Immature natural killer cell (primary cell): ENCODE measurements around the gene SNX7. TPM values are rescaled to one million over a fixed set of nuclear protein-coding genes. Genes with fewer than 3 reads are reported as not detected.

Experiments used
- DNase-seq, 3 donors: peaks; one replicate each; pipeline ENCODE4 v3.0.0; 2022; ENCODE audit warnings: mixed read lengths in 1 of 3
- H3K27ac Mint-ChIP-seq, 6 donors: one replicate each; pipeline ENCODE4 v1.8.0; 2020; ENCODE audit warnings: mixed read lengths in 6 of 6, mild to moderate bottlenecking in 5 of 6, inconsistent platforms in 4 of 6, moderate library complexity in 3 of 6
- H3K27me3 Mint-ChIP-seq, 3 donors: one replicate each; pipeline ENCODE4 v1.8.0; 2020 to 2021; ENCODE audit warnings: low read depth in 3 of 3, mild to moderate bottlenecking in 3 of 3, mixed read lengths in 3 of 3, moderate library complexity in 3 of 3, inconsistent platforms in 1 of 3
- H3K36me3 Mint-ChIP-seq, 3 donors: one replicate each; pipeline ENCODE4 v1.8.0; 2020; ENCODE audit warnings: mixed read lengths in 3 of 3, inconsistent platforms in 2 of 3, mild to moderate bottlenecking in 2 of 3
- H3K4me1 Mint-ChIP-seq, 2 donors: one replicate each; pipeline ENCODE4 v1.8.0; 2020; ENCODE audit warnings: inconsistent platforms in 2 of 2, mild to moderate bottlenecking in 2 of 2, mixed read lengths in 2 of 2, moderate library complexity in 1 of 2
- H3K4me3 Mint-ChIP-seq, 5 donors: one replicate each; pipeline ENCODE4 v1.8.0; 2020; ENCODE audit warnings: mild to moderate bottlenecking in 5 of 5, mixed read lengths in 5 of 5, inconsistent platforms in 3 of 5, moderate library complexity in 3 of 5
- H3K9me3 Mint-ChIP-seq, 6 donors: one replicate each; pipeline ENCODE4 v1.8.0; 2020; ENCODE audit warnings: mild to moderate bottlenecking in 6 of 6, mixed read lengths in 6 of 6, inconsistent platforms in 4 of 6, moderate library complexity in 3 of 6
- polyA plus RNA-seq, 3 donors: library from polyadenylated mRNA; unstranded; fragments of 300-500 nt; fragmentation: Illumina TruSeq; gene quantifications; one replicate each; pipeline ENCODE4 v1.2.3, GENCODE V29; 2021

SNX7 gene
- polyA plus RNA-seq, 3 donors from 2014 or later, result not detected

GRCh38 chr1:98761219-98761865 lies 99.8 kb downstream of the SNX7 start:
- Mint-ChIP-seq H3K27ac (no peak overlapping the region), H3K9me3 (peaks cover 0 to 8% (median 0%) of the 10 kb centered on the region in 6 donors), H3K36me3 (no peaks in the 10 kb centered on the region), H3K4me3 (no peak overlapping the region), H3K27me3 (peaks cover 0 to 3% (median 0%) of the 10 kb centered on the region in 3 donors), H3K4me1 (no peaks in the 10 kb centered on the region)
- DNase-seq, result no peak

GRCh38 chr1:98763488-98764150 lies 102.1 kb downstream of the SNX7 start:
- no peak overlapping the region for H3K4me3 Mint-ChIP-seq
- DNase-seq, result no peak
- no peak overlapping the region for H3K27ac Mint-ChIP-seq
- H3K4me1 Mint-ChIP-seq, result no peaks in the 10 kb centered on the region
- no peaks in the 10 kb centered on the region for H3K27me3 Mint-ChIP-seq
- H3K36me3 Mint-ChIP-seq, result no peaks in the 10 kb centered on the region
- no peaks in the 10 kb centered on the region for H3K9me3 Mint-ChIP-seq

DNA sequence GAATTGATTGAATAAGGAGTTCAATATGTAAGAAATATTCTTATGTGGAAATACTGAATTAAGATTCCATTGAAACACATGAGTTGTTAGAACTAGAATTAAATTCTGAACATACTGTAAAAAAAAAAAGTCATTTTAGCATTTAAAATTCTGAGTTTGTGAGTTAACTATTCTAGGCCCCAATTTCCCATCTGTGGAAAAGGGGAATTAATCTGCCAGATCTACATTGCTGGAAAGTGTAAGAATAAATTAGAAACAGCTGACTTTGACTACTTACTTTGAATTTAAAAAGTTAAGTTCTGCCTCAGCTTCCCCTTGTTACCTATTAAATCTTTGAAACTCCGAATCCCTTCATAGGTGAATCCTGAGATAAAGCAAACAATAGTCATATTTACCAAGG lies 103.0 kb downstream of the SNX7 start:
- no peaks in the 10 kb centered on the region for H3K9me3 Mint-ChIP-seq
- no peak overlapping the region for H3K4me3 Mint-ChIP-seq
- no peak overlapping the region for H3K27ac Mint-ChIP-seq
- H3K27me3 Mint-ChIP-seq, result no peaks in the 10 kb centered on the region
- no peaks in the 10 kb centered on the region for H3K4me1 Mint-ChIP-seq
- no peaks in the 10 kb centered on the region for H3K36me3 Mint-ChIP-seq
- no peak for DNase-seq

DNA sequence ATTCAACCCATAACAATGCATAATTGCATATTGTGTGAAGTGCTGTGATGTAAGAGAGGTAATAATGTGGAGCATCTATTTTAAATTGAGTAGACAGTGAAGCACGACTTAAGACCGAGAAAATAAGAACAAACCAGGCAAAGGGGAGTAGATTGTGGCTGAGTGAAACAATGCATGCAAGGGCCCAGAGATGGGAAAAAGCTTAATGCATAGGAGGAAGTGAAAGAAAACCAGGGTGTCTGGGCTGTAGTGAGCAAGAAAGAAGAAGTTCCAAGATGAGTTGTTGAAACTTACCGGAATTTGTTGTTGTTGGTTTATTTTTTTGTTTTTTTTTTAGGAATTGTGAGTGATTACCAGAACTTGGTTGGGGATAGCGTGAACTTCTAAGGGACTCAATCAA lies 104.7 kb downstream of the SNX7 start:
- Mint-ChIP-seq H3K4me1 (no peaks in the 10 kb centered on the region), H3K9me3 (no peaks in the 10 kb centered on the region), H3K27ac (no peak overlapping the region), H3K27me3 (peaks cover 0 to 2% (median 0%) of the 10 kb centered on the region in 3 donors), H3K36me3 (no peaks in the 10 kb centered on the region), H3K4me3 (no peak overlapping the region)
- no peak for DNase-seq

GRCh38 chr1:98769162-98769561 lies 107.6 kb downstream of the SNX7 start:
- H3K9me3 Mint-ChIP-seq, result peaks cover 0 to 2% (median under 1%) of the 10 kb centered on the region in 6 donors
- H3K36me3 Mint-ChIP-seq, result no peaks in the 10 kb centered on the region
- H3K27ac Mint-ChIP-seq, result no peak overlapping the region
- H3K27me3 Mint-ChIP-seq, result peaks cover 0 to 2% (median 0%) of the 10 kb centered on the region in 3 donors
- no peak for DNase-seq
- H3K4me1 Mint-ChIP-seq, result no peaks in the 10 kb centered on the region
- no peak overlapping the region for H3K4me3 Mint-ChIP-seq

DNA sequence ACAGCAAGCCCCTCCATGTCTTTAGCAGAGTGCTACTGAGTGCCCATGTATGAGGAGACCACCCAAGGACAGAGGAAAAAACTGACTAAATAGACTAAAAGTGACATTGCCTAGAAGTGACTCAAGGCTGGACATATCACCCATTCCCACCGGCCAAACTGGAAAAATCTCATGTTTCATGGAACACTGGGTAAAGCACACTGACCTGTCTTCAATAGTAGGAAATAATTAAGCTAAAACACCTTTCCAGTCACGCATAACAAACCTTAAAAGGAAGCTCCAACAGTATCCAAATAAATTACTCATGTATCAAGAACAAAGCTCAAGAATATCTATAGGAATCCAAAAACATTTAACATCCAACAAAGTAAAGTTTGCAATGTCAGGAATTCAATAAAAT lies 120.4 kb downstream of the SNX7 start:
- no peaks in the 10 kb centered on the region for H3K4me1 Mint-ChIP-seq
- no peaks in the 10 kb centered on the region for H3K36me3 Mint-ChIP-seq
- peaks cover 0 to 11% (median 4%) of the 10 kb centered on the region in 6 donors for H3K9me3 Mint-ChIP-seq
- no peak overlapping the region for H3K4me3 Mint-ChIP-seq
- no peak for DNase-seq
- H3K27ac Mint-ChIP-seq, result no peak overlapping the region
- H3K27me3 Mint-ChIP-seq, result peaks cover 2 to 5% (median 3%) of the 10 kb centered on the region in 3 donors

GRCh38 chr1:98783821-98784220 lies 122.3 kb downstream of the SNX7 start:
- no peak for DNase-seq
- H3K4me3 Mint-ChIP-seq, result no peak overlapping the region
- H3K27me3 Mint-ChIP-seq, result peaks cover under 1 to 5% (median 3%) of the 10 kb centered on the region in 3 donors
- no peaks in the 10 kb centered on the region for H3K4me1 Mint-ChIP-seq
- H3K36me3 Mint-ChIP-seq, result no peaks in the 10 kb centered on the region
- no peak overlapping the region for H3K27ac Mint-ChIP-seq
- peaks cover 0 to 11% (median 5%) of the 10 kb centered on the region in 6 donors for H3K9me3 Mint-ChIP-seq

DNA sequence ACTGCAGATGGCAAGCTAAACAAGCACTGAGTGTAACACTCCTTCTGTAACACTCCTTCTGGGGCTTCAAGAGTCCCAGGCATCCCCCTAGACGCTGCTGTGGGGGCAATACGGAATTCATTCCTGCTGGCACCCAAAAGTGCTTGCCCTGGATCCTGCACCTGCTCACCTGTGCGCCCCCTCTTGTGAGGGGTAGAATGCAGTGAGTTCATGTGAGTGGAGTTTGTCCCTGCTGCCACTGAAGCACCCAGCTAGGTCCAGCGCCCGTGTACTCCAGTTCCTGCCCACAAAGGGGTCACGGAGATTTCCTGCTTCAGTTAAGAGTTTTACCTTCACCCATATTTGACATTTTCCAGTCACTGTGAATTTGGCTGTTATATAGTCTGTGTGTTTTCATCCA lies 130.0 kb downstream of the SNX7 start:
- peaks cover 0 to 5% of the 10 kb centered on the region in 2 donors for H3K4me1 Mint-ChIP-seq
- no peak overlapping the region for H3K27ac Mint-ChIP-seq
- no peak for DNase-seq
- no peak overlapping the region for H3K4me3 Mint-ChIP-seq
- peaks cover 0 to 5% (median 1%) of the 10 kb centered on the region in 6 donors for H3K9me3 Mint-ChIP-seq
- peaks cover 0 to 2% (median 0%) of the 10 kb centered on the region in 3 donors for H3K27me3 Mint-ChIP-seq
- H3K36me3 Mint-ChIP-seq, result no peaks in the 10 kb centered on the region

- Mint-ChIP-seq H3K4me1 (peaks cover 0 to 10% of the 10 kb centered on the region in 2 donors), H3K9me3 (peaks cover 0 to 2% (median 0%) of the 10 kb centered on the region in 6 donors), H3K36me3 (no peaks in the 10 kb centered on the region), H3K27me3 (peaks cover 0 to 2% (median 0%) of the 10 kb centered on the region in 3 donors), H3K27ac (no peak overlapping the region), H3K4me3 (no peak overlapping the region)
- DNase-seq, result no peak
Observed at GRCh38 chr1:98792123-98792522, 130.6 kb downstream of the SNX7 start.

DNA sequence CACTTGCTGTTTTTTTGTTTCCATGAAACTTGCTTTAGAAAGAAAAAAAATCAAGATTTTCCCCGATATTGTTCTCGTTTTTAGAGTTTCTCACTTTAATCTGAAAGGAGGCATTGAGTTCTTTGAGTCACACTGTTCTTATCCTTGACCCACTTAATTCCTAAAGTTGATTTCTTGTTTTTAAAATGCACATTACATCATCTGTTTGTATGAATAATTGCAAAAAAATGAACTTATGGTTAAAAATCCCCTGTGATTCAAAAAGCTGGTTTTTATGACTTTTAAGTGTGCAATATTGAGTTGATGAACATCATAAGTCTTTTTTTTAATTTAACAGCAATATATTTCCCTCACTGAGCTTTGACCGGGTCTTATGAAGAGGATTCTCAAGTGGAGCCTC lies 131.6 kb downstream of the SNX7 start:
- no peak for DNase-seq
- H3K9me3 Mint-ChIP-seq, result no peaks in the 10 kb centered on the region
- no peak overlapping the region for H3K27ac Mint-ChIP-seq
- no peaks in the 10 kb centered on the region for H3K36me3 Mint-ChIP-seq
- peaks cover 0 to 19% of the 10 kb centered on the region in 2 donors for H3K4me1 Mint-ChIP-seq
- H3K27me3 Mint-ChIP-seq, result peaks cover 0 to 2% (median 0%) of the 10 kb centered on the region in 3 donors
- no peak overlapping the region for H3K4me3 Mint-ChIP-seq

- Mint-ChIP-seq H3K36me3 (no peaks in the 10 kb centered on the region), H3K4me3 (no peak overlapping the region), H3K27me3 (peaks cover 0 to 2% (median 2%) of the 10 kb centered on the region in 3 donors), H3K27ac (no peak overlapping the region), H3K4me1 (peaks cover 2 to 19% of the 10 kb centered on the region in 2 donors), H3K9me3 (no peaks in the 10 kb centered on the region)
- peak; percentile 27 to 48 (median 47) for DNase-seq
Observed at GRCh38 chr1:98794196-98794886, 132.8 kb downstream of the SNX7 start.

DNA sequence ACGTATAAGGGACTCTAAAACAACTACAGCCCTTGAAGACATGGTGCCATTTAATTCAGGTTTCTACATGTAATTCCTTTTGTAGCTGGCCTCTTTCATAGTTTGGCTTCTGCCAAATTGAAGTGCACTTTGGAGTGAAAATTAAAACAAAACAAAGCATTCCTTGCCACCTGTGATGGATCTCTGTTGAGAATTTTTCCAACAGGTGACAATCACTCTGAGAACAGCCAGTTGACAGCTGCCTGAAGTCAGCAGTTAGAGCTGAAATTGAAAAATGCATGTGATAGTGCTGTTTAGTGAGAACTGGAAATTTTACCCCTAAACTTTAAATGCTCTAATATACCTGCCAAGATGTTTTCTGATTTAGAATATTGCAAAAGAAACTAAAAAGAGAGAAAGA lies 134.5 kb downstream of the SNX7 start:
- no peak for DNase-seq
- Mint-ChIP-seq H3K4me1 (peaks cover 2 to 19% of the 10 kb centered on the region in 2 donors), H3K27ac (no peak overlapping the region), H3K4me3 (no peak overlapping the region), H3K9me3 (no peaks in the 10 kb centered on the region), H3K36me3 (no peaks in the 10 kb centered on the region), H3K27me3 (peaks cover 0 to 2% (median 2%) of the 10 kb centered on the region in 3 donors)

GRCh38 chr1:98797506-98797905 lies 136.0 kb downstream of the SNX7 start:
- H3K9me3 Mint-ChIP-seq, result no peaks in the 10 kb centered on the region
- no peak overlapping the region for H3K27ac Mint-ChIP-seq
- H3K4me3 Mint-ChIP-seq, result no peak overlapping the region
- H3K36me3 Mint-ChIP-seq, result no peaks in the 10 kb centered on the region
- H3K27me3 Mint-ChIP-seq, result peaks cover 0 to 2% (median 2%) of the 10 kb centered on the region in 3 donors
- DNase-seq, result no peak
- H3K4me1 Mint-ChIP-seq, result peaks cover 2 to 19% of the 10 kb centered on the region in 2 donors
